Lung (tissue), 12 donors: Measurements from ENCODE around the gene NPAS3. TPM values are rescaled to one million over a fixed set of nuclear protein-coding genes. Genes with fewer than 3 reads are reported as not detected.

Experiments
- ATAC-seq: fragments of 200-7000 bp; cut with Tn5 transposase; one replicate; pipeline ENCODE4 v1.9.1; 2020; ENCODE audit warnings: moderate number of reproducible peaks; ENCODE audit not compliant: insufficient read depth, low FRiP score
- DNase-seq, 3 donors: peaks; one replicate each; pipeline ENCODE4 v3.0.0-alpha.2; 2013 to 2017
- H3K27ac ChIP-seq, 2 donors: one replicate each; pipeline ENCODE4 v1.5.1; 2013; ENCODE audit warnings: mild to moderate bottlenecking in 2 of 2, moderate library complexity in 2 of 2, control low read depth in 1 of 2, inconsistent platforms in 1 of 2, low read depth in 1 of 2, low read length in 1 of 2
- H3K27me3 ChIP-seq, 3 donors: one replicate each; pipeline ENCODE4 v1.5.1; 2013; ENCODE audit warnings: low read length in 2 of 3; ENCODE audit not compliant: control insufficient read depth in 3 of 3, insufficient read depth in 3 of 3
- H3K36me3 ChIP-seq, 4 donors: one replicate each; pipeline ENCODE4 v1.5.1; 2013; ENCODE audit warnings: low read length in 4 of 4, mild to moderate bottlenecking in 1 of 4, moderate library complexity in 1 of 4; ENCODE audit not compliant: control insufficient read depth in 4 of 4, insufficient read depth in 4 of 4
- H3K4me1 ChIP-seq, 5 donors: one replicate each; pipeline ENCODE4 v1.5.1; 2013; ENCODE audit warnings: low read length in 5 of 5, mild to moderate bottlenecking in 2 of 5, moderate library complexity in 1 of 5; ENCODE audit not compliant: control insufficient read depth in 5 of 5, insufficient read depth in 5 of 5
- H3K4me3 ChIP-seq: one replicate; pipeline ENCODE4 v1.5.1; 2013; ENCODE audit warnings: mild to moderate bottlenecking, control low read depth, moderate library complexity
- H3K9ac ChIP-seq, 2 donors: one replicate each; pipeline ENCODE4 v1.5.1; 2013; ENCODE audit warnings: low read length in 2 of 2, control low read depth in 1 of 2; ENCODE audit not compliant: insufficient read depth in 1 of 2
- H3K9me3 ChIP-seq, 4 donors: one replicate each; pipeline ENCODE4 v1.5.1; 2013; ENCODE audit warnings: low read length in 3 of 4, mild to moderate bottlenecking in 1 of 4, moderate library complexity in 1 of 4; ENCODE audit not compliant: control insufficient read depth in 4 of 4, insufficient read depth in 3 of 4
- CTCF ChIP-seq: IDR thresholded peaks from 2 replicates; pipeline ENCODE4 v1.5.1; 2012; ENCODE audit warnings: mild to moderate bottlenecking; ENCODE audit errors: control extremely low read depth, extremely low read depth
- WGBS, 2 donors: extraction: QIAGEN DNeasy Blood & Tissue Kit; methylation state at CpG; one replicate each; pipeline ENCODE4 v1.1.7; 2013; 5-methylcytosine and 5-hydroxymethylcytosine counted together
- polyA plus RNA-seq, 2 donors: library from polyadenylated mRNA; stranded (reverse); fragments of 200-250 nt; gene quantifications; one replicate each; pipeline ENCODE4 v1.2.1, GENCODE V29; 2013
- total RNA-seq, 2 donors: library from RNA; depleted of rRNA in 1 of 2; stranded (reverse); fragments of >200 nt in 1 of 2; gene quantifications; one replicate each; pipeline ENCODE4 v1.2.1, GENCODE V29; 2014 to 2021
- donor health status: control.
- donor health status: control.
- donor health status: Bipolar disorder and iron deficiency.
- donor health status: healthy.
- donor health status: DM: yes; HTN: yes; CAD: no.

Gene NPAS3
- total and polyA plus RNA-seq, 4 donors: 0.13 to 0.48 (median 0.33) TPM

GRCh38 chr14:32920696-32921276 lies 17.9 kb upstream of the NPAS3 start:
- ATAC-seq: no peak
- DNase-seq: no peak
- Histone ChIP-seq H3K27ac (no peak overlapping the region), H3K36me3 (no peaks in the 10 kb centered on the region), H3K27me3 (peaks cover 0 to 6% (median 2%) of the 10 kb centered on the region in 3 donors), H3K4me1 (no peaks in the 10 kb centered on the region), H3K9ac (no peak overlapping the region), H3K9me3 (no peaks in the 10 kb centered on the region), H3K4me3 (no peak overlapping the region)
- TF ChIP-seq CTCF: no peak
- WGBS, 2 donors: 51 to 63% methylated on average over 6 of the region's 6 CpGs

- no peaks in the 10 kb centered on the region for H3K36me3 ChIP-seq
- H3K27ac ChIP-seq: no peak overlapping the region
- no peaks in the 10 kb centered on the region for H3K4me1 ChIP-seq
- no peak for ATAC-seq
- DNase-seq: no peak
- no peak overlapping the region for H3K9ac ChIP-seq
- H3K9me3 ChIP-seq: no peaks in the 10 kb centered on the region
- no peak for TF ChIP-seq CTCF
- H3K27me3 ChIP-seq: peaks cover 0 to 23% (median 21%) of the 10 kb centered on the region in 3 donors
- H3K4me3 ChIP-seq: no peak overlapping the region
Measured at GRCh38 chr14:32925439-32925838, 13.2 kb upstream of the NPAS3 start.

- Histone ChIP-seq H3K27ac (no peak overlapping the region), H3K36me3 (no peaks in the 10 kb centered on the region), H3K4me1 (peaks cover 0 to 26% (median 13%) of the 10 kb centered on the region in 5 donors), H3K9ac (no peak overlapping the region), H3K27me3 (peaks cover 10 to 87% (median 83%) of the 10 kb centered on the region in 3 donors), H3K9me3 (no peaks in the 10 kb centered on the region), H3K4me3 (no peak overlapping the region)
- TF ChIP-seq CTCF: no peak
- DNase-seq (no peak), ATAC-seq (no peak)
- WGBS, 2 donors: 29 to 34% methylated on average over 30 of the region's 30 CpGs
Measured at GRCh38 chr14:32932302-32932913, 6.3 kb upstream of the NPAS3 start.
